Nephron (organoid): ENCODE data around the gene PTGS1.

Source experiments
- H3K27ac Mint-ChIP-seq, 3 experiments: 2 replicates each; pipeline ENCODE4 v1.8.0; 2020; ENCODE audit warnings: mixed read lengths in 3 of 3, mild to moderate bottlenecking in 2 of 3, moderate library complexity in 1 of 3
- H3K27me3 Mint-ChIP-seq: 2 replicates; pipeline ENCODE4 v1.8.0; 2021; ENCODE audit warnings: low read depth, mild to moderate bottlenecking, moderate library complexity, mixed read lengths
- H3K36me3 Mint-ChIP-seq: 2 replicates; pipeline ENCODE4 v1.8.0; 2020; ENCODE audit warnings: low read depth, mixed read lengths
- H3K4me1 Mint-ChIP-seq: 2 replicates; pipeline ENCODE4 v1.8.0; 2020; ENCODE audit warnings: mixed read lengths
- H3K4me3 Mint-ChIP-seq, 3 experiments: 2 replicates each; pipeline ENCODE4 v1.8.0; 2020; ENCODE audit warnings: mild to moderate bottlenecking in 3 of 3, mixed read lengths in 3 of 3, moderate library complexity in 2 of 3
- H3K9me3 Mint-ChIP-seq: 2 replicates; pipeline ENCODE4 v1.8.0; 2020; ENCODE audit warnings: mixed read lengths
- CTCF ChIP-seq, 3 experiments: fragments of 200-600 bp; sonication (generic); IDR thresholded peaks; one replicate each; pipeline ENCODE4 v1.5.0; 2021; ENCODE audit warnings: antibody characterized with exemption in 3 of 3; ENCODE audit not compliant: unreplicated experiment in 3 of 3

PTGS1 gene

GRCh38 chr9:122349201-122349600 lies 21.6 kb upstream of the PTGS1 start:
- no peaks in the 10 kb centered on the region for H3K36me3 Mint-ChIP-seq
- peaks cover 24% of the 10 kb centered on the region for H3K4me1 Mint-ChIP-seq
- peaks cover 2% of the 10 kb centered on the region for H3K9me3 Mint-ChIP-seq
- no peak for TF ChIP-seq CTCF (IDR thresholded peaks at IDR 0.05; ENCODE audit: unreplicated experiment in 3 of 3)
- peaks cover 62% of the 10 kb centered on the region for H3K27me3 Mint-ChIP-seq
- H3K27ac Mint-ChIP-seq, result no peak overlapping the region
- H3K4me3 Mint-ChIP-seq, result peak overlapping the region; percentile 59 to 78 (median 71)

- Mint-ChIP-seq H3K9me3 (peaks cover 2% of the 10 kb centered on the region), H3K36me3 (no peaks in the 10 kb centered on the region), H3K4me3 (no peak overlapping the region), H3K4me1 (peaks cover 24% of the 10 kb centered on the region), H3K27ac (no peak overlapping the region), H3K27me3 (peaks cover 59% of the 10 kb centered on the region)
- peak; percentile 96 to 98 (median 96) for TF ChIP-seq CTCF (IDR thresholded peaks at IDR 0.05; ENCODE audit: unreplicated experiment in 3 of 3)
Observed at GRCh38 chr9:122350577-122351355, 20.1 kb upstream of the PTGS1 start.

- no peaks in the 10 kb centered on the region for H3K36me3 Mint-ChIP-seq
- no peak overlapping the region for H3K4me3 Mint-ChIP-seq
- peaks cover 44% of the 10 kb centered on the region for H3K27me3 Mint-ChIP-seq
- peaks cover 13% of the 10 kb centered on the region for H3K9me3 Mint-ChIP-seq
- no peak overlapping the region for H3K27ac Mint-ChIP-seq
- TF ChIP-seq CTCF (IDR thresholded peaks at IDR 0.05; ENCODE audit: unreplicated experiment in 3 of 3), result no peak
- peaks cover 6% of the 10 kb centered on the region for H3K4me1 Mint-ChIP-seq
Observed at GRCh38 chr9:122354536-122355199, 16.2 kb upstream of the PTGS1 start.

GRCh38 chr9:122355336-122355875 lies 15.4 kb upstream of the PTGS1 start:
- Mint-ChIP-seq H3K36me3 (no peaks in the 10 kb centered on the region), H3K9me3 (peaks cover 13% of the 10 kb centered on the region), H3K27me3 (peaks cover 37% of the 10 kb centered on the region), H3K4me1 (no peaks in the 10 kb centered on the region), H3K27ac (no peak overlapping the region), H3K4me3 (no peak overlapping the region)
- TF ChIP-seq CTCF (IDR thresholded peaks at IDR 0.05; ENCODE audit: unreplicated experiment in 3 of 3), result no peak

GRCh38 chr9:122356627-122357026 lies 14.2 kb upstream of the PTGS1 start:
- Mint-ChIP-seq H3K27ac (no peak overlapping the region), H3K27me3 (peaks cover 29% of the 10 kb centered on the region), H3K4me1 (no peaks in the 10 kb centered on the region), H3K9me3 (peaks cover 13% of the 10 kb centered on the region), H3K4me3 (no peak overlapping the region), H3K36me3 (no peaks in the 10 kb centered on the region)
- TF ChIP-seq CTCF (IDR thresholded peaks at IDR 0.05; ENCODE audit: unreplicated experiment in 3 of 3), result peak in 1 of 3 experiments; percentile 10
